GM18951 (cell line): Measurements from ENCODE around the gene GPRIN3.

Experiments used
- POLR2A ChIP-seq: IDR thresholded peaks from 4 replicates; pipeline ENCODE4 v1.6.1; 2011; ENCODE audit warnings: mild to moderate bottlenecking; ENCODE audit not compliant: insufficient read length, insufficient read depth; ENCODE audit errors: extremely low read depth
- in situ Hi-C: fragments of 300-500 bp; cut with MboI; formaldehyde crosslinking; loops from one replicate; pipeline ENCODE4 v1.12.0; 2022; ENCODE audit warnings: low sequenced_read_pairs, mixed read lengths, inconsistent platforms; ENCODE audit not compliant: unreplicated experiment

The GPRIN3 gene

GRCh38 chr4:89306486-89307177 lies 968 bp downstream of the GPRIN3 start:
- in situ Hi-C loops = no loop called here

GRCh38 chr4:89305712-89306437 lies 1.7 kb downstream of the GPRIN3 start:
- no peak for TF ChIP-seq POLR2A
- in situ Hi-C loops = no loop called here

More at GRCh38 chr4:89306486-89307177, 968 bp downstream of the GPRIN3 start:
- no peak for TF ChIP-seq POLR2A

- in situ Hi-C loops = no loop called here
- TF ChIP-seq POLR2A = no peak
Observed at GRCh38 chr4:89305028-89305427, 2.6 kb downstream of the GPRIN3 start.

- TF ChIP-seq POLR2A = no peak
Observed at GRCh38 chr4:89303814-89304388, 3.7 kb downstream of the GPRIN3 start.

GRCh38 chr4:89303177-89303576 lies 4.4 kb downstream of the GPRIN3 start:
- TF ChIP-seq POLR2A = no peak
- in situ Hi-C loops = no loop called here

More at GRCh38 chr4:89303814-89304388, 3.7 kb downstream of the GPRIN3 start:
- in situ Hi-C loops = no loop called here

GRCh38 chr4:89301902-89302301 lies 5.7 kb downstream of the GPRIN3 start:
- no peak for TF ChIP-seq POLR2A
- in situ Hi-C loops = no loop called here

GRCh38 chr4:89301003-89301402 lies 6.6 kb downstream of the GPRIN3 start:
- TF ChIP-seq POLR2A = no peak
- in situ Hi-C loops = no loop called here

GRCh38 chr4:89300499-89300898 lies 7.1 kb downstream of the GPRIN3 start:
- no peak for TF ChIP-seq POLR2A

GRCh38 chr4:89300060-89300459 lies 7.5 kb downstream of the GPRIN3 start:
- no peak for TF ChIP-seq POLR2A
- in situ Hi-C loops = no loop called here

More at GRCh38 chr4:89300499-89300898, 7.1 kb downstream of the GPRIN3 start:
- in situ Hi-C loops = no loop called here

- no peak for TF ChIP-seq POLR2A
- in situ Hi-C loops = no loop called here
Observed at GRCh38 chr4:89299153-89299791, 8.3 kb downstream of the GPRIN3 start.

GRCh38 chr4:89298788-89299152 lies 8.8 kb downstream of the GPRIN3 start:
- TF ChIP-seq POLR2A = no peak
- in situ Hi-C loops = no loop called here

- in situ Hi-C loops = no loop called here
- no peak for TF ChIP-seq POLR2A
Observed at GRCh38 chr4:89298155-89298554, 9.4 kb downstream of the GPRIN3 start.

GRCh38 chr4:89296896-89297295 lies 10.7 kb downstream of the GPRIN3 start:
- in situ Hi-C loops = no loop called here
- TF ChIP-seq POLR2A = no peak
